Stomach (tissue), 9 donors: ENCODE results near the gene CACNA2D3. TPM values are rescaled to one million over a fixed set of nuclear protein-coding genes. Genes with fewer than 3 reads are reported as not detected.
"Not testable (repeated sequence)": the region's sequence is repeated elsewhere in the genome, so short reads cannot be mapped to it uniquely, and the experiment has no call there.

ENCODE experiments used
- DNase-seq, 2 donors: peaks; one replicate each; pipeline versions ENCODE4 v3.0.0 to v3.0.0-alpha.2; 2013 to 2019
- H3K27ac ChIP-seq, 5 donors: fragments of 200-600 bp in 4 of 5; sonication (generic) in 4 of 5; one replicate each; pipeline ENCODE4 v1.5.1; 2013 to 2019; ENCODE audit warnings: mild to moderate bottlenecking in 1 of 5, moderate library complexity in 1 of 5
- H3K27me3 ChIP-seq, 3 donors: fragments of 200-600 bp; sonication (generic); one replicate each; pipeline ENCODE4 v1.5.1; 2017 to 2019; ENCODE audit warnings: mixed run types in 1 of 3
- H3K36me3 ChIP-seq, 4 donors: fragments of 200-600 bp; sonication (generic); 1 replicate in 3 of 4; 2 replicates in 1 of 4; pipeline ENCODE4 v1.5.1; 2016 to 2019
- H3K4me1 ChIP-seq, 4 donors: fragments of 200-600 bp; sonication (generic); one replicate each; pipeline ENCODE4 v1.5.1; 2016 to 2019
- H3K4me3 ChIP-seq, 4 donors: fragments of 200-600 bp; sonication (generic) in 3 of 4; one replicate each; pipeline ENCODE4 v1.5.1; 2016 to 2019; ENCODE audit warnings: mild to moderate bottlenecking in 1 of 4
- H3K9me3 ChIP-seq, 4 donors: fragments of 200-600 bp; sonication (generic); one replicate each; pipeline ENCODE4 v1.5.1; 2016 to 2019
- EP300 ChIP-seq: sonication (generic); formaldehyde crosslinking; IDR thresholded peaks from one replicate; pipeline ENCODE4 v1.6.1; 2017; ENCODE audit warnings: antibody characterized with exemption
- POLR2A ChIP-seq, 4 donors: fragments of 450-650 bp; IDR thresholded peaks; one replicate each; pipeline ENCODE4 v1.6.1; 2016; ENCODE audit warnings: antibody characterized with exemption in 4 of 4, control low read depth in 2 of 4, mild to moderate bottlenecking in 1 of 4, moderate library complexity in 1 of 4
- POLR2AphosphoS5 ChIP-seq, 3 donors: sonication (generic); formaldehyde crosslinking; IDR thresholded peaks; one replicate each; pipeline ENCODE4 v1.6.1; 2016; ENCODE audit warnings: antibody characterized with exemption in 3 of 3
- WGBS, 5 donors: extraction: QIAGEN DNeasy Blood & Tissue Kit in 3 of 5; methylation state at CpG; one replicate each; pipeline versions ENCODE4 v1.1.5 to v1.1.7; 2013 to 2018; 5-methylcytosine and 5-hydroxymethylcytosine counted together
- intact Hi-C: fragments of 100-400 bp; cut with DNase I; formaldehyde crosslinking; loops from one replicate; pipeline ENCODE4 v1.15.1; 2023; ENCODE audit warnings: low total_unique reads
- polyA plus RNA-seq, 3 donors: library from polyadenylated mRNA; stranded (reverse); fragments of 200-250 nt; gene quantifications; one replicate each; pipeline ENCODE4 v1.2.3, GENCODE V29; 2013
- total RNA-seq, 5 donors: library from RNA; depleted of rRNA; stranded (reverse); fragments of >200 nt; gene quantifications; one replicate each; pipeline versions ENCODE4 v1.1.0 to v1.2.3, GENCODE V29; 2014 to 2016
- TF ChIP-seq, protein P1 (sequence below), 7 experiments: fragments of 450-650 bp in 4 of 7; fragments of 200-600 bp in 3 of 7; sonication (generic) in 3 of 7; IDR thresholded peaks; one replicate each; pipeline ENCODE4 v1.5.1; 2016 to 2019; ENCODE audit warnings: antibody characterized with exemption in 7 of 7, control low read depth in 2 of 7, mild to moderate bottlenecking in 1 of 7
- donor health status: healthy with polysubstance abuse.
- donor health status: Bipolar disorder and iron deficiency.
- donor health status: healthy.

Gene CACNA2D3
- total and polyA plus RNA-seq, 8 donors, result 0.56 to 54.0 (median 2.9) TPM; not detected in 1

DNA sequence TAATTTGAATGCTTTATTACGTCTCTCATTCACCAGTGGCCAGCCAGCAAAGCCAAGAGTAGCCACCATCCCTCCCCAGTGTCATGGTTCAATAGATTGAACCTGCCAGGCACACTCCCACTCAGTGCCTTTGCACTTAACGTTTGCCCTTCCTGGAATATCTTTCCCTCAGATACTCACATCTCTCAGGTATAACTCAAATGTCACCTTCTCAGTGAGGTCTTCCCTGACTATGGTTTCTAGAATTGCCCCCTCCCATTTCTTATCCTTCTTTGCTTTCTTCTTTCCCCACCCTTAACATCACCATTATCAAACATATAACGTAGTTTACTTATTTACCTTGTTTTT is 511.7 kb downstream of the CACNA2D3 start:
- Histone ChIP-seq H3K27me3 (peaks cover 0 to 7% (median 0%) of the 10 kb centered on the region in 3 donors), H3K36me3 (no peaks in the 10 kb centered on the region), H3K9me3 (no peaks in the 10 kb centered on the region), H3K4me1 (no peaks in the 10 kb centered on the region), H3K27ac (no peak overlapping the region), H3K4me3 (no peak overlapping the region)
- TF ChIP-seq POLR2AphosphoS5 (IDR thresholded peaks at IDR 0.05) (no peak), EP300 (no peak), POLR2A (IDR thresholded peaks at IDR 0.05) (no peak)
- TF ChIP-seq, protein P1, sequence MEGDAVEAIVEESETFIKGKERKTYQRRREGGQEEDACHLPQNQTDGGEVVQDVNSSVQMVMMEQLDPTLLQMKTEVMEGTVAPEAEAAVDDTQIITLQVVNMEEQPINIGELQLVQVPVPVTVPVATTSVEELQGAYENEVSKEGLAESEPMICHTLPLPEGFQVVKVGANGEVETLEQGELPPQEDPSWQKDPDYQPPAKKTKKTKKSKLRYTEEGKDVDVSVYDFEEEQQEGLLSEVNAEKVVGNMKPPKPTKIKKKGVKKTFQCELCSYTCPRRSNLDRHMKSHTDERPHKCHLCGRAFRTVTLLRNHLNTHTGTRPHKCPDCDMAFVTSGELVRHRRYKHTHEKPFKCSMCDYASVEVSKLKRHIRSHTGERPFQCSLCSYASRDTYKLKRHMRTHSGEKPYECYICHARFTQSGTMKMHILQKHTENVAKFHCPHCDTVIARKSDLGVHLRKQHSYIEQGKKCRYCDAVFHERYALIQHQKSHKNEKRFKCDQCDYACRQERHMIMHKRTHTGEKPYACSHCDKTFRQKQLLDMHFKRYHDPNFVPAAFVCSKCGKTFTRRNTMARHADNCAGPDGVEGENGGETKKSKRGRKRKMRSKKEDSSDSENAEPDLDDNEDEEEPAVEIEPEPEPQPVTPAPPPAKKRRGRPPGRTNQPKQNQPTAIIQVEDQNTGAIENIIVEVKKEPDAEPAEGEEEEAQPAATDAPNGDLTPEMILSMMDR (IDR thresholded peaks at IDR 0.05), result no peak
- no peak for DNase-seq
- intact Hi-C loops, result no loop called here
- WGBS, 5 donors, result 53 to 72% (median 64%) methylated on average over 3 of the region's 3 CpGs

DNA sequence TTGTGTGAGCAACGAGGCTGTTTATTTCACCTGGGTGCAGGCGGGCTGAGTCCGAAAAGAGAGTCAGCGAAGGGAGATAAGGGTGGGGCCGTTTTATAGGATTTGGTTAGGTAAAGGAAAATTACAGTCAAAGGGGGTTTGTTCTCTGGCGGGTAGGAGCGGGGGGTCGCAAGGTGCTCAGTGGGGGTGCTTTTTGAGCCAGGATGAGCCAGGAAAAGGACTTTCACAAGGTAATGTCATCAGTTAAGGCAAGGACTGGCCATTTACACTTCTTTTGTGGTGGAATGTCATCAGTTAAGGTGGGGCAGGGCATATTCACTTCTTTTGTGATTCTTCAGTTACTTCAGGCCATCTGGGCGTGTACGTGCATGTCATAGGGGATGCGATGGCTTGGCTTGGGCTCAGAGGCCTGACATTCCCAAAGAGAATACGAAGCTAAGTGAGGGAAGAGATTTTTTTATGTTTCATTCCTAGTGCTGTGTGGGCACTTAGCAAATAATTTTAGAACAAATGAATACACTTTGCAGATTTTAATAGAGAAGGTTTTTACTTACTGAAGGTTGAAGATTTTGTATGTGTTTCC is 517.5 kb downstream of the CACNA2D3 start:
- DNase-seq, H3K36me3 ChIP-seq, intact Hi-C loops, H3K4me3 ChIP-seq, H3K27ac ChIP-seq, H3K9me3 ChIP-seq, H3K4me1 ChIP-seq: not testable (repeated sequence)
- H3K27me3 ChIP-seq, result peaks cover 0 to 15% (median 0%) of the 10 kb centered on the region in 3 donors
- WGBS, 5 donors, result 28 to 47% (median 40%) methylated on average over 12 of the region's 12 CpGs

DNA sequence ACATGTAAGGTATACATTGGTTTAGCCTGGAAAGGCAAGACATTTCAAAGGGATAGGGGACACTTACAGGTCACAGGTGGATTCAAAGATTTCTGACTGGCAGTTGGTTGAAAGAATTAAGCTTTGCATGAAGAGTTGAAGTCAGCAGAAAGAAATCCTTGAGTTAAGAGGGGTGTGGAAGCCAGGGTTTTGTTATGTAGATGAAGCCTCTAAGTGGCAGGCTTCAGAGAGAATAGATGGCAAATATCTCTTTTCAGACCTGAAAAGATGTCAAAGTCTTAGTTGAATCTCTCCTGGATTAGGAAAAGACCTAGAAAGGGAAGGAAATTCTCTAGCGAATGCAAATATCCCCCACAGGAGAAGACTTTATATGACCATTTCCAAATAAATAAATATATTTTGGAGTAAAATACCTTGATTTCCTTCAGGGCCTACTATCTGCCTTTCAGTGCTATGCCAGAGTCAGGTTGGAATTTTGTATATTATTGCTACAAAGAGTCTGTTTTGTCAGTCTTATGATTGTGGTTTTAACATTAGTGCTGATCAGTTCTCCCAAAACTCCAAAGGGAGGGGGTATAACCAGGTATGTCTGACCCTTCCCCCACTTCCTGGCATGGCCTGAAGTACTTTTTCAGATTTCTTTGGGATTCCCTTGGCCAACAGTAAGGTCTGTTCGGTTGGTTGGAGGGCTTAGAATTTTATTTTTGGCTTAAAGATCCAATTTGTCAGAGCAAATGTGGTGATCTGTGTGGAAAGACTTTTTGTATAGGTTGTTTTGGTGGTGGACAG is 519.1 kb downstream of the CACNA2D3 start:
- no peak overlapping the region for H3K4me3 ChIP-seq
- no peak for DNase-seq
- no peaks in the 10 kb centered on the region for H3K4me1 ChIP-seq
- no peak overlapping the region for H3K27ac ChIP-seq
- peaks cover 0 to 6% (median 0%) of the 10 kb centered on the region in 4 donors for H3K9me3 ChIP-seq
- intact Hi-C loops, result no loop called here
- peaks cover 0 to 15% (median 0%) of the 10 kb centered on the region in 3 donors for H3K27me3 ChIP-seq
- no peaks in the 10 kb centered on the region for H3K36me3 ChIP-seq
- TF ChIP-seq POLR2AphosphoS5 (IDR thresholded peaks at IDR 0.05) (no peak), EP300 (no peak), POLR2A (IDR thresholded peaks at IDR 0.05) (no peak)
- TF ChIP-seq, protein P1 (IDR thresholded peaks at IDR 0.05), result no peak
- WGBS, 5 donors, result 58 to 77% (median 64%) methylated on average over 2 of the region's 2 CpGs

DNA sequence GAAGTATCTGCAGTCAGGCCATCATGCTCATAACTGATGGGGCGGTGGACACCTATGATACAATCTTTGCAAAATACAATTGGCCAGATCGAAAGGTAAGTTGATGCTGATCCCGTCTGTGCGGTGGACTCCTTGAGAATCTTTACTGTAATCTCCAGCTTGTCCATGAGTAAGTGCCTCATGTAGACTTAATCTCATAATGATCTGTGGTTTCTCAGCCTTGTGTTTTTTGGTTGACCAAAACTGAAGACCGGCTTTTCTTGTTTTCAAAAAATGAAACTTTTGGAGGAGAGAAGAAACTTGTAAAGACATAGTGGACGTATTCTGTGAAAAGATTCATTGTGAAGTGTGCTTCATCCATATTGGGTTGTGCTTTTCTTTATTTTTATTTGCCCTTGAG is 519.8 kb downstream of the CACNA2D3 start:
- no peak for TF ChIP-seq EP300
- TF ChIP-seq, protein P1 (IDR thresholded peaks at IDR 0.05), result no peak
- no peak for TF ChIP-seq POLR2A (IDR thresholded peaks at IDR 0.05)
- TF ChIP-seq POLR2AphosphoS5 (IDR thresholded peaks at IDR 0.05), result no peak
- Histone ChIP-seq H3K27ac (no peak overlapping the region), H3K36me3 (no peaks in the 10 kb centered on the region), H3K9me3 (peaks cover 0 to 12% (median 0%) of the 10 kb centered on the region in 4 donors), H3K4me1 (no peaks in the 10 kb centered on the region), H3K27me3 (peaks cover 0 to 15% (median 0%) of the 10 kb centered on the region in 3 donors), H3K4me3 (no peak overlapping the region)
- DNase-seq, result no peak
- 86 to 91% (median 90%) methylated on average over 6 of the region's 6 CpGs for WGBS, 5 donors
- intact Hi-C loops, result no loop called here

DNA sequence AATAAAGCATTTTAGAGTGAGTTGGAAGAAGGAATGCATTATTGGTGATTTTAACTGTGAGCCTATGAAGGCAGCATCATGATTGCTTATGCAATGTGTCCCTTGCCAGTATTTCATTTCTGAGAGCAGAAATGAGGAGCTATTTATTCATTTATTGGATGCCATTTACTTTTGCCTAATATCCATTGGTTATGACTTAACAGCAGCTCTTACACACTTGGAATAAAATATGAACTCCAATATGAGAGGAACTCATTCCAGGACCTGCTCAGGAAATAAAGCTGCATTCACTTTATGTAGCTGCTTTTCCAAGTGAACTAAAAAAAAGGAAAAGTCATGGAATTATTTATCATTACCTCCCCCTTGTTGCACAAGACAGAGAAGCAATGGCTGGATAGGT is 525.4 kb downstream of the CACNA2D3 start:
- intact Hi-C loops, result no loop called here
- H3K36me3 ChIP-seq, result no peaks in the 10 kb centered on the region
- no peaks in the 10 kb centered on the region for H3K4me1 ChIP-seq
- no peaks in the 10 kb centered on the region for H3K27me3 ChIP-seq
- no peak overlapping the region for H3K27ac ChIP-seq
- no peak overlapping the region for H3K4me3 ChIP-seq
- H3K9me3 ChIP-seq, result peaks cover 0 to 25% (median 6%) of the 10 kb centered on the region in 4 donors
- DNase-seq, result no peak
- TF ChIP-seq POLR2AphosphoS5 (IDR thresholded peaks at IDR 0.05) (no peak), EP300 (no peak), POLR2A (IDR thresholded peaks at IDR 0.05) (no peak)
- TF ChIP-seq, protein P1 (IDR thresholded peaks at IDR 0.05), result no peak
